Measurements from ENCODE around the gene CEP112. TPM values are rescaled to one million over a fixed set of nuclear protein-coding genes. Genes with fewer than 3 reads are reported as not detected.
"Not testable (repeated sequence)": the region's sequence is repeated elsewhere in the genome, so short reads cannot be mapped to it uniquely, and the experiment has no call there.

CEP112 gene
- polyA plus RNA-seq, 4 donors = 11.3 to 17.8 (median 16.9) TPM

DNA sequence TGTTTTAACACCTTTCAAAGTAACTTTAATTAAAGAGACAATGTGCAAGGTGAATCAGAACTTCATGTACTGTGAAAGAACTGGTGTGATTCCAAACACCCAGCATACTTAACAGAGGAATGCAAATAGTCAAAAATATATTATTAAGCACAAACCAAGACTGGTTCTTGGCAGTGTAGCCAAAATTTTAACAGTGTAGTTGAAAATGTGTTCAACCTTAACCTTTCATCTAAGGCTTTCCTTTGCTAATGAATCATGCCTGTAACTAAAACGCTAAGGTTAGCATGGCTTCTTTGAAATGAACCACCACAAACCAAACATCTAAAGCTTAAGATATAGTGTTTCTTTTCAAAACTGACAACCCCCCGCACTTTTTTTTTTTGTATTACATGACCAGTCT lies 484.2 kb downstream of the CEP112 start:
- DNase-seq (ENCODE audit: low read depth in 4 of 4, low spot score in 3 of 4) = no peak

DNA sequence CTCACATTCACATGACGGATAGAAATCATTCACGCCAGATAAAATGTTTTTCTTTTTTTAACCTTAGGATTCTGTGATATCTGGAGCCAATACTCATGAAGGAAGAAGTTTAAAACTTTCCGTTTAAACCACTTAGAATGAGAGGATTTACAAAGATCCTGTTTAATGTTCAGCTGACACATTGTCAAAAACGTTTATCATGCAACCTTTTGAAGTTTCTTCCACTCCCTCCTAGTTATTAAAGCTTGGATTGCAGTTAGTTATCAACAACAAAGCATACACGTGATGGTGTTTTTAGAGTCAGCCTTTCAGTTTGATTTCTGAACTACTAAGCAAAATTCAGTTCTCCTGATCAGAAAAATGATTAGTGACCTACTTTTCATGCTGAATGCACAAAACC lies 487.2 kb downstream of the CEP112 start:
- DNase-seq (ENCODE audit: low read depth in 4 of 4, low spot score in 3 of 4) = no peak

DNA sequence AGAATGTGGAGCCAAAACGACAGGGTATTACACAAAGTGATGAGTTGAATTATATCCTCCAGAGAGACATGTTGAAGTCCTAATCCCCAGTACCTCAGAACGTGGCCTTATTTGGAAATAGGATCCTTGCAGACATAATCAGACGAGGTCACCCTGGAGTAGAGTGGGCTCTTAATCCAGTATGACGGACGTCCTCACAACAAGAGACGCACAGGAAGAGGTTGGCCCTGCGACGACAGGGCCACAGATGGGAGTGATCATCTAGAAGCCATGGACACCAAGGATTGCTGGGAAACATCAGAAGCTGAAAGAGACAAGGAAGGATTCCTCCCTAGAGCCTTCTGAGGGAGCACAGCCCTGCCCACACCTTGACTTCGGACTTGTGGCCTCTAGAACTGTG lies 488.0 kb downstream of the CEP112 start:
- DNase-seq (ENCODE audit: low read depth in 4 of 4, low spot score in 3 of 4) = no peak

DNA sequence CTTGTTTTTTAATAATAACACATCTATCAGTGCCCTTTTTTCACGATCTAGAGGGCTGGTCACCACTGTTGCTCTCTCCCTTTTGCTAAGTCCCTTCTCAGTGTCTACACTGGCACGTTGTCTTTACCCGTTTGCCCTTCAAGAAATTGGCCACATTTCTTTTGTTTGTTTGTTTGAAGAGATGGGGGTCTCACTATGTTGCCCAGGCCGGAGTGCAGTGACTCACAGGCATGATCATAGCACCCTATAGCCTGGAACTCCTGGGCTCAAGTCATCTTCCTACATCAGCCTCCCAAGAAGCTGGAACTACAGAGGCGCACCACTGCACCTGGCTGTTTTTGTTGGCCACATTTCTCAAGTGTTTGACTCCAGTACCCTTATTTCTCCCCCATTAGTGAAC lies 492.5 kb downstream of the CEP112 start:
- no peak for DNase-seq (ENCODE audit: low read depth in 4 of 4, low spot score in 3 of 4)

DNA sequence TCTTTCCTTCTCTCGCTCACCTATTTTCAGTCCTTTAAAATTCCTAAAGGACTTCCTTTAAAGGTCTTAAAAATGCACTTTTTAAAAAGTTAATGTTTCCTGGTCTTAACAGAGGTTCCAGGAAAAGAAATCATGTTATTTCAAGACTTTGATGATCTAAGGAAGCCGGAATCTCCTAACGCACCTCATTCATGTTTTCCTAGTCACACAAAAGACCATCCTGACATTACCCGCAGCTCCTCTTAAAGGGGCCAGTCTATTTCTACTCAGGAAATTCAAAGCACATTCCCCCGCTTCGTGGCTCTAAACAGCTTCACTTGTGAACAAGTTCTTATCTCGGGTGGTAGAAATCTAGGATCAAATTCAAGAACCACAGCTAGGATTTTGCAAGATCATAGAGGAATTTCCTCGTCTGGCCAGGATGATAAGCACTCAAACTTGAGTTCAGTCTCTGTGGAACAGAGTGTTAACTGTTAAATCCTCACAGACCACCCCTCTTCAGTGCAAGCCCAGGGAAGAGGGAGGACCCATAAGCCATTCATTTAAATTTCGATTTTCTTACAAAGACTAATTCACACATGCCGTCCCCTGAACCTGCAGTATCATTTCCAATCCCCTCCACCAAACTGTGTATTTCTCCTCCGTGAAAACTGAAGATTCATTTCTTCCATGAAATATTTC lies 493.4 kb downstream of the CEP112 start:
- DNase-seq (ENCODE audit: low read depth in 4 of 4, low spot score in 3 of 4) = no peak

DNA sequence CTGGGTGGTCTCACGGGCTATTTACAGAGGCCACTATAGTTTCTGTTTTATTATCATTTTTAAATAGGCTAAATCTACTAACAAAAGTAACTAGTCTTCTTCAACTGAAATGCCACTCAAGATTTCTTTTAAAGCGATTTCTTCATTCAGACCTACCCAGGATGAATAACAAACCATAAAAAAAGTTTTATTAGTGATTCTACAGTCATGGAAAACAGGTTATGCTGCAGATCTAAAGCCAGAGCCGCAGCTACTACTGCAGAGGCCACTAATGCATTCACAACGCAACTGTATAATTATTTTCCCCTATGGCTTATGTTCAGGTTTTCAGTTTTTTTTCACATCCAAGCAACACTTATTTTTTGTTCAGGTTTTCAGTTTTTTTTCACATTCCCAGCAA lies 494.3 kb downstream of the CEP112 start:
- DNase-seq (ENCODE audit: low read depth in 4 of 4, low spot score in 3 of 4) = no peak

DNA sequence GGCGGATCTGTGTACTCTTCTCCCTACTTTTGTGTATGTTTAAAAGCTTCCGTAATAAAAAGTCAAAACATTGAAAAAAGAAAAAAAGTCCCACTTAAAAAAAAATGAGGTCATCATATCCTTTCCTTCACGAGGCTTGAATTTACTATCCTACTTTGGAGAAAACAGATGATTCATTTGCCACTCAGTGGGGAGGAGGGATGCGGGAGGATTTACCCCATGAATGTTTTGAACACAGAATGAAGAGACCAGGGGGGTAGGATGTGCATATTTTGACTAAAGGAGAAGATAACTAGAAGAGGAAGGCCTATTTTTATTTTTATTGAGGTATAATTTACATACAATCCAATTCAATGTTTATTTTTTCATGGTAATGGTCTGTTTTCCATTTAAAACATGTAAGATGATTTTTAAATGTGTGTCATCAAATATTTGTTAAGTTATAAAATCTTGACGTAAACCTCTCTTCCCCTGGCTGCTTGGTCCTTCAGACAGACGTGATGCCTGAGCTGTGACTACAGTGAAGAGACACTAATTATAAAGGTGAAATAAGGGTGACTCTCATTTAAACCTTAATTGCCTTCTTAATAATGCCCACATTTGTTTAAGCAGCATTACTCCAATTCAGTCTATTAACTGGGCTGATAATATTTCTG lies 495.1 kb downstream of the CEP112 start:
- no peak for DNase-seq (ENCODE audit: low read depth in 4 of 4, low spot score in 3 of 4)

DNA sequence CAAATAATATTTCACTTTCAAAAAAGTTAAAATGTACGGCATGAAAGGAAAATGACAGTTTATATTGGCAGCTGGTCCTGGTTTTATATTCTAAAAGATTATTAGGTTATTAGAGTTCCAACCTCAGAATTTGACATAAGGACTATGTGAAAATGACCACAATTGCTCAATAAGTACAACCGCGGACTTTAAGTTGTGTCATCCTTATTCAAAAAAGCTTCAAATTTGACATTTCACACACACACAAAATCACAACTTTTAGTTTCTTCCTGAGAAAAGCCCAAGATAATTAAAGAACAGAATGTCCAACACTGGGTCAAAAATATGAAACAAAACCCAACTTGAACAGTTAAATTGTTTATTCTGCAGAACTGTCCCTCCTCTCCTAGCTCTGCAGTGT lies 497.3 kb downstream of the CEP112 start:
- DNase-seq (ENCODE audit: low read depth in 4 of 4, low spot score in 3 of 4) = no peak

DNA sequence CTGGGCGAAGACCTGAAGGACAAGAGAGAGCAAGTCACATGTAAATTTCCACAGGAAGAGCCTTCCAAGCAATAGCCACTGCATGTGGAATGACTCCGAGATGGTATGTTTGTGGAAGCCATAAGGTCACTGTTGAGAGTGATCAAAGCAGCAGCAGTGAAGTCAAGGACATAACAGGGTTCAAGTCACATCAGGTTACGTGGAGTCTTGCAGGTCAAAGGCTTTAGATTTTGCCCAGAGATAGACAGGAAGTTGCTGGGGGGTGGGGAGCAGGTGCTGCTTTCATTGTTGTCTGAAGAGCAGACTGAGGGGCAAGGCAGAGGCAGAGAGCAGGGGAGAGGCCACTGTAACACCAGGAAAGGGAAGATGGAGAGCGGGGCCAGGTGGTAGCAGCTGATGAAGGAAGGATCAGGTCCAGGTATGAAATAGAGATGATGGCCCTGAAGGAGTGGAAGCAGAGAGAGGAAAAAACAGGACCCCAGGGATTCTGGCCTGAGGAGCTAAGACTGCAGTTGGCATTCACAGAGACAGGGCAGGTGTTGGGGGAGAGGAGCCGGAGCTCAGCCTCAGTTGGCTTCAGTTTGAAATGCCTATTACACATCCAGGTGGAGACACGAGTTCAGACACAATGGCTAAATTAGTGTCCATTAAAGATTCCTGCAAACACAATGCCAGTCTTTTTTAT lies 501.2 kb downstream of the CEP112 start:
- no peak for DNase-seq (ENCODE audit: low read depth in 4 of 4, low spot score in 3 of 4)

DNA sequence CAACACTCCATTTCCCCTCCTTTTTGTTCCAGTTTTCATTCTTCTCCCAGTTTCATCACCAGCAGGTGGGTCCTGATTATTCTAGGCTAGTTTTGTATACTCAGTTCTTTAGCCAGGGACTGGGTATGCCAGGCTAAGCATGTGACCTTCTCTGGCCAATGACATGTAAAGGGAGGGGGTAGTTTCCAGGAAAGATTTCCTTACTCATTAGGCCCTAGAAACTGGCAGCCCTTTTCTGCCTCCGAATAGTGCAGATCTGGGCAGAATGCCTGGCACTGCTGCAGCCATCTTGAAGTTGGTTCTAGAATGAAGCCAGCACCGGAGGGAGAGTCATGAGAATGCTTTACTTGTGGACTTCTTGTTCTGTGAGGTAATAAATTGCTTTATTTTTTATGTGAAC lies 503.6 kb downstream of the CEP112 start:
- DNase-seq (ENCODE audit: low read depth in 4 of 4, low spot score in 3 of 4) = no peak

DNA sequence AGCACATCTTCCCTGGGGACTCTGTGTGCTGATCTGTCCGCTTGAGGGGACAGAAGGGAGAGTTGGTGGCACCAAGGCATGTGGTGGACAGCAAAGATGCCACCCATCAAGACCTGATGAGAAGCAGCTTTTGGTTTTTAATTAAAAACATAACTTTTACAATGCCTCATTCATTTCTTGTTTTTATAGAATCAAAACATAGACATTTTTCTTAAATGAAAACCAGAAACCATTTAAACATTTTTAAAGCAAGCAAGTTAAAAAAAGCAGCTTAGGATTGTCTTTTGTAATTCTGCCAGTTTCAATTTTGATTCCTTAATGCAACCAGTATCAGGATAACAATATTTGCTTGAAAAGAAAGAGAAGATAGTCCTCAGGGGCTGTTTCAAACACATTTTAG lies 506.8 kb downstream of the CEP112 start:
- no peak for DNase-seq (ENCODE audit: low read depth in 4 of 4, low spot score in 3 of 4)

DNA sequence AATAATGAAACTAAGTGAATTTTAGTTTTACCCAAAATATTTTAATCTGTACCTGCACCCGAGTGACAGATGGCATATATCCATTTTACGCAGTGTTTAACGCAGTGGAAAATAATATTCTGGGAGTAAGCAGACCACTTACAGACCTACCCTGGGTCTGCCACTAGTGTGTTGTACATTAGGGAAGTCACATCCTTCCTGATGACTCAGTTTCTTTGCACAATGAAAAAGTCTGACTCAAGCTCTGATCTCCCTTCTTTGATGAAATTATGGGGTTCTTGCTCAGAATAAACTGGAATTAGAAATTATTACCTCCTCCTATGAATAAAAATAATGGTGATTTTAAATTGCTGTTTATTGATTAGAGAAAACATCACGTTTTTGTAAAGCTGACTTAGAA lies 507.3 kb downstream of the CEP112 start:
- DNase-seq (ENCODE audit: low read depth in 4 of 4, low spot score in 3 of 4) = no peak

DNA sequence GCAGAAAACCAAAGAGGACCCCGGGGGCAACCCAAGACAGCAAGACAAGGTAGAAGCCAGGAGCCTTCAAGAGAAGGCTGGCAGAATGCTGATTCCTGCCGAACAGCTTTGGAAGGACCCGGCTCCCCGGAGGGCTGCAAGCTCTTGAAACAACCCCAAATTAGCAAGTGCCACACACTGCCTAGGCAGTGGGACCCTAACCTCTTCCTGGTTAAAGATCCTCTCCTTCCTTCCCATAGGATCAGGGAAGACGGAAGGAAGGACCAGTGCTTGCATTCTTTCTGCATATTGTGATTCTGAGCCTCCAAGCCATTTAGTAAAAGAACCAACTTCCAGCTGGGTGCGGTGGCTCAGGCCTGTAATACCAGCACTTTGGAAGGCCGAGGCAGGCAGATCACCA lies 508.5 kb downstream of the CEP112 start:
- DNase-seq (ENCODE audit: low read depth in 4 of 4, low spot score in 3 of 4) = no peak

DNA sequence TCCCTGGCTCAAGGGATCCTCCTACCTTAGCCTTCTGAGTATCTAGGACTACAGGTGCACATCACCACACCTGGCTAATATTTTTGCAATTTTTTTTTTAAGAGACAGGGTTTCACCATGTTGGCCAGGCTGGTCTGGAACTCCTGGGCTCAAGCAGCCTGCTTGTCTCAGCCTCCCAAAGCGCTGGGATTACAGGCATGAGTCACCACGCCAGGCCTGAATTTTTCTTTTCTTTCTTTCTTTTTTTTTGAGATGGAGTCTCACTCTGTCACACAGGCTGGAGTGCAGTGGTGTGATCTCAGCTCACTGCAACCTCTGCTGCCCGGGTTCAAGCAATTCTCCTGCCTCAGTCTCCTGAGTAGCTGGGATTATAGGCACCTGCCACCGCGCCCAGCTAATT lies 510.2 kb downstream of the CEP112 start:
- DNase-seq (ENCODE audit: low read depth in 4 of 4, low spot score in 3 of 4) = not testable (repeated sequence)

DNA sequence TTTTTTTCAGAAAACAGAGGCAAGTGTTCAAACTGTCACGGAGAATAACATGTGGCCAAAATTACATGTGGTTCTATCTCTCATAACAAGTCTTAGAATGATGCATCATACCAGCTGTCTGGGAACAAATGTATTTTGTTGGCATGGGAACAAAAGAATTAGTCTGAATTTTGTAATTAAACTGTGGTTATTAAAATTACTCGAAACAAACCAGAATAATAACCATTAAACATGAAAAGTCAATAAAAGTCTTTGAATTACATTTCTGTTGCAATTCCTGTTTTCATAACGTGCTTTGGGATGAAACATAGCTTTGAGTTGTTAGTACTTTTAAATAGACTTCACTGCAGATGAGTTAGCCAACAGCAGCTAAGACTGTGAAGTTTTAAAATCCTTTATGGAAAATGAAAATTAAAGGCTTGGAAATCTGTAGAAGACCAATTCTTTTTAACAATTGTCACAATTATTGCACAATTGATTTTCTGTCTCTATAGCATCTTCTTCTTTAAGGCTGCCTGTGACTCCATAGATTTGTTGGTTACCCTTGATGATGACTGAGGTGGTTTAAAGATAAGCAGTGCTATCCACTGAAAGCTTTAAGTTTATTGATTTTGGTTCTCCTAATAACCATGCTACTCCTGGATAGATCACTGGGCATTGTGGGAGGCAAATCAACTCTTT lies 512.6 kb downstream of the CEP112 start:
- no peak for DNase-seq (ENCODE audit: low read depth in 4 of 4, low spot score in 3 of 4)

DNA sequence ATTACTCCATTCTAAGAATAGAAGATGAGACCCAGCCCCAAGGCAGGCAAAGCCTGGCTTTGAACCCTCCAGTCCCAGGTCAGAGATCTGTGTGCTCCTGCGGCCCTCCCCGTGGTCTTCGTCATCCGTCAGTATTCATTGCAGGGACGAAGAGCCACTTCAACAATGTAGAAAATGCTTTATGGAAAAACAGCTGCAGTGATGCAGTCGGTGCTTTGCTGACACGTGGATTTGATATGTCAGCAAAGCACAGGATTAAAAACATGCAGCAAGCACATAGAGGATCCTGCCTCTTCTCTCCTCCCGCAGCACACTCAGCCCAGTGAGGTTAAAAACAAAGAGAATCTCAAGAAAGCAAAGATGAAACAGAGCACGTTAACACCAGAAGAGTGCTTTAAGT lies 513.4 kb downstream of the CEP112 start:
- DNase-seq (ENCODE audit: low read depth in 4 of 4, low spot score in 3 of 4) = no peak

DNA sequence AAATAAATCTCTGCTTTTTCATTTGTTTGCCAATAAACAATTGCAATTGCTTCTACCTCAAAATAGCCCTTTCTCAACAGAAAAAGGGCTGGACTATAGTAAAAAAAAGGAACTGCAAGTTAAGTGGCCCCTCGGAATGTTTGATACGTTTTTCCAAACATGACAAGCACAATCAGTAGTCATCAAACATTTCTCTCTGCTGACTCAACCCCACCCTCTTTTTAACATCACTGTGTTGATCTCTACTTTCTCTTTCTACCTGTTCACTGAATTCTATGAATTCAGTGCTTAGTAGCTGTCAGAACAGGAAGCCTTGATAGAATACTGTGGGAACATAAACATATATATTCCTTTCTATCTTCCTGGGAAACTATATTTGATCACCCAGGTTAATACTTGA lies 514.0 kb downstream of the CEP112 start:
- no peak for DNase-seq (ENCODE audit: low read depth in 4 of 4, low spot score in 3 of 4)

DNA sequence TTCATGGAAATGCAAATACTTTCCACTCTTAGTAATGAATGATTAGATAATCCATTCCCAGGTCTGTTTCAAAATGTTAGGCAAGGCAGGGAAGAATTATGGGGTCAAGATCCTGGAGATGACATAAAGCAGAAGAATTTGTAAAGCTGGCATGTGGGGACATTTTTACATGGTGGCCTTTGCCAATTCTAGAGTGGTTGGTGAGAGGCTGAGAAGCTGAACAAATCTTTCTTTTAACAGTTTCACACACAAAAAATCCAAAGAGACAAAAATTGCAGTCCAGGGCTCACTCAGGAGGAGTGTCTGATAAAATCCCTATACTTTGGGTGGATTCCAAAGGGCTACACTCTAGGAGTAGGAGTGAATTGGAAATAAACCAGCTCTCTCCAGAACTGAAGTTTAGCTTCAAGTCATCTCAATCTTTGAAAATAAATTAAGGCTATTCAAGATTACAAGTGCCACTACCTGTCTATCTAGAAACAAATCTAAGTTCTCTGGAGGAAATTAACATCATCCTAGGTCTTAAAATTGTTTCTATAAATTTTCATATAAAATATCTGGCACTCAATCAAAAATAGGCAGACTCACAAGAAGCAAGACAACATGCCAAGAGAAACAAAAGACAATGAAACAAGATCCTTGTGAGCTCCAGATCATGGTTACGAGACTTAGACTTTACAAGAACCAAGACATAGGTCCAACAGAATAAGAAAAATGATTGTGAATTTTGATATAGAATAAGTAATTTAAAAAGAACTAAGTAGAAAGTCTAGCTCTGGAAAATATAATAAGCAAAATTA lies 517.5 kb downstream of the CEP112 start:
- DNase-seq (ENCODE audit: low read depth in 4 of 4, low spot score in 3 of 4) = no peak

DNA sequence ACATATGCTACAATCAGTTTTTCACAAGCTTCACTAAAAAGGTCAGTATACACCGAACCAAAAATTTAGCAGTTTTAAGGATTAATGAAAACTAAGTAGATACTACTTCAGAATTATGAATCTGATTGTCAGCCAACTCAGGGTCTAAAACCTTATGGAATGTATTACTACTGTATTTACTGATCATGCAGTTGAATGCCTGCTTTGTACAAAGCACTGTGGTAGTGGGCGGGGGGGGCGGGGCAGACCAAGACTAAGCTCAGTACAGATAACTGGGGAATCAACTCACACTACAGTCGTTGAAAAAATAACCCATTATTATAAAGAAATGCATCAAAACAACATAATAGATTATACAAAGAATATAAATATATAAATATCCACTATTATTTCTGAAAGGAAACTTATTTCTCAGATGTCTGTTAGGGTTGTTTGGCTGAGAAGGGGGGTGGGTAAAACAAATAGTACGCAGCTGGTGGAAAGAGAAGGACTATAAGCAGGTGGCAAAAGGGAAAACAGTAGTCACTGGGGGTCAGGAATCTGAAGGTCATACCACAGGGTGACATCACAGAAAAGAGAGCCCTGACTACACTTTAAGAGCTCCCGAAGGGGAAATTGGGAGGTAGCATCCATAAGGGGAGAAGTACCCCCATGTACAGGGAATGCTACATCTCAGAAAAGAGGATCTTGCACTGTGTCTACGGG lies 521.1 kb downstream of the CEP112 start:
- no peak for DNase-seq (ENCODE audit: low read depth in 4 of 4, low spot score in 3 of 4)

DNA sequence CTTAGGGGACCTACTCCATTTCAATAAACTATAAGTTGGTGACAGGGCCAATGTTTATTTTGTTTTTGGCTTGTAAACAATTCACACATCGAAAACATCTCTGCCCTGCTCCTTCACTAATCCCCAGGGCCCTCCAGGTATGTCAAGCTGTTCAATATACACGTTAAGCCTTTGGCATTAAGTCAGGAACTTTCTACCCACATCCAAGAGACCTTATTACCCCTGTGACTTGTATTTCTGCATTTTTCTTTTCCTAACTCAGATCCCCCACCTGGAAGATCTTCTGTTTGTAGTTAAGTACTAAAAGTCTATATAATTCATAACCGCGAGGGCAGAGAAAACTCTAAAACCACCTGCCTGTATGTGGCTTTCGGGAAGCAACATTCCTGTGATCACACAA lies 523.7 kb downstream of the CEP112 start:
- DNase-seq (ENCODE audit: low read depth in 4 of 4, low spot score in 3 of 4) = no peak
